Right atrium auricular region (tissue), 2 donors: ENCODE measurements around the gene TMEM37. TPM values are rescaled to one million over a fixed set of nuclear protein-coding genes. Genes with fewer than 3 reads are reported as not detected.

ENCODE experiments used
- DNase-seq: peaks from one replicate; pipeline ENCODE4 v3.0.0-alpha.2; 2019; ENCODE audit warnings: low spot score
- H3K27ac ChIP-seq, 2 donors: fragments of 200-600 bp; sonication (generic); 1 replicate in 1 of 2; 2 replicates in 1 of 2; pipeline ENCODE4 v1.5.1; 2016 to 2019
- H3K27me3 ChIP-seq, 2 donors: fragments of 200-600 bp; sonication (generic); one replicate each; pipeline versions ENCODE4 v1.5.1 to v1.6.0; 2017 to 2019
- H3K36me3 ChIP-seq: fragments of 200-600 bp; sonication (generic); one replicate; pipeline ENCODE4 v1.5.1; 2016
- H3K4me1 ChIP-seq, 2 donors: fragments of 200-600 bp; sonication (generic); one replicate each; pipeline versions ENCODE4 v1.5.1 to v1.6.0; 2017 to 2019
- H3K4me3 ChIP-seq, 2 donors: fragments of 200-600 bp; sonication (generic); 1 replicate in 1 of 2; 2 replicates in 1 of 2; pipeline ENCODE4 v1.5.1; 2017 to 2019; ENCODE audit warnings: mild to moderate bottlenecking in 1 of 2, moderate library complexity in 1 of 2
- H3K9me3 ChIP-seq, 2 donors: fragments of 200-600 bp; sonication (generic); one replicate each; pipeline ENCODE4 v1.5.1; 2019
- CTCF ChIP-seq, 2 donors: fragments of 200-600 bp; sonication (generic); IDR thresholded peaks; one replicate each; pipeline ENCODE4 v1.5.1; 2019; ENCODE audit warnings: antibody characterized with exemption in 2 of 2
- total RNA-seq, 2 donors: library from RNA; depleted of rRNA; stranded (reverse); fragments of >200 nt; gene quantifications; one replicate each; pipeline ENCODE4 v1.1.0, GENCODE V29; 2016

Gene TMEM37
- total RNA-seq, 2 donors from 2014 or later: 3.3 to 5.4 TPM

GRCh38 chr2:119405151-119405550 lies 26.5 kb upstream of the TMEM37 start:
- TF ChIP-seq CTCF (IDR thresholded peaks at IDR 0.05): no peak
- DNase-seq: no peak
- H3K4me1 ChIP-seq: peaks cover 0 to 11% of the 10 kb centered on the region in 2 donors
- peaks cover 0 to 4% of the 10 kb centered on the region in 2 donors for H3K9me3 ChIP-seq
- H3K27ac ChIP-seq: no peak overlapping the region
- H3K27me3 ChIP-seq: no peaks in the 10 kb centered on the region
- no peak overlapping the region for H3K4me3 ChIP-seq
- H3K36me3 ChIP-seq: no peaks in the 10 kb centered on the region

- Histone ChIP-seq H3K4me3 (no peak overlapping the region), H3K9me3 (peaks cover 0 to 4% of the 10 kb centered on the region in 2 donors), H3K4me1 (peaks cover 0 to 6% of the 10 kb centered on the region in 2 donors), H3K27ac (no peak overlapping the region), H3K36me3 (no peaks in the 10 kb centered on the region), H3K27me3 (no peaks in the 10 kb centered on the region)
- no peak for DNase-seq
- peak; percentile 58 to 88 for TF ChIP-seq CTCF (IDR thresholded peaks at IDR 0.05)
These were observed 24.0 kb upstream of the TMEM37 start for GRCh38 chr2:119407430-119408220.

- no peak overlapping the region for H3K27ac ChIP-seq
- no peak overlapping the region for H3K4me3 ChIP-seq
- H3K36me3 ChIP-seq: no peaks in the 10 kb centered on the region
- no peak for TF ChIP-seq CTCF (IDR thresholded peaks at IDR 0.05)
- H3K27me3 ChIP-seq: no peaks in the 10 kb centered on the region
- peak; percentile 59 for DNase-seq
- peaks cover 0 to 4% of the 10 kb centered on the region in 2 donors for H3K9me3 ChIP-seq
- no peaks in the 10 kb centered on the region for H3K4me1 ChIP-seq
These were observed 23.4 kb upstream of the TMEM37 start for GRCh38 chr2:119408221-119408619.

- Histone ChIP-seq H3K9me3 (peaks cover 0 to 5% of the 10 kb centered on the region in 2 donors), H3K4me3 (no peak overlapping the region), H3K27me3 (no peaks in the 10 kb centered on the region), H3K27ac (no peak overlapping the region), H3K36me3 (no peaks in the 10 kb centered on the region), H3K4me1 (no peaks in the 10 kb centered on the region)
- no peak for TF ChIP-seq CTCF (IDR thresholded peaks at IDR 0.05)
- no peak for DNase-seq
These were observed 22.1 kb upstream of the TMEM37 start for GRCh38 chr2:119409506-119409905.

GRCh38 chr2:119414894-119415293 lies 16.8 kb upstream of the TMEM37 start:
- Histone ChIP-seq H3K4me1 (no peaks in the 10 kb centered on the region), H3K36me3 (no peaks in the 10 kb centered on the region), H3K4me3 (no peak overlapping the region), H3K27me3 (no peaks in the 10 kb centered on the region), H3K27ac (no peak overlapping the region), H3K9me3 (peaks cover 0 to 6% of the 10 kb centered on the region in 2 donors)
- TF ChIP-seq CTCF (IDR thresholded peaks at IDR 0.05): no peak
- no peak for DNase-seq
